Measurements from ENCODE around the gene ZNF697.
"Not testable (repeated sequence)": the region's sequence is repeated elsewhere in the genome, so short reads cannot be mapped to it uniquely, and the experiment has no call there.

Gene ZNF697

GRCh38 chr1:119602169-119602568 is 45.9 kb downstream of the ZNF697 start:
- DNase-seq (ENCODE audit: low read depth): no peak

DNA sequence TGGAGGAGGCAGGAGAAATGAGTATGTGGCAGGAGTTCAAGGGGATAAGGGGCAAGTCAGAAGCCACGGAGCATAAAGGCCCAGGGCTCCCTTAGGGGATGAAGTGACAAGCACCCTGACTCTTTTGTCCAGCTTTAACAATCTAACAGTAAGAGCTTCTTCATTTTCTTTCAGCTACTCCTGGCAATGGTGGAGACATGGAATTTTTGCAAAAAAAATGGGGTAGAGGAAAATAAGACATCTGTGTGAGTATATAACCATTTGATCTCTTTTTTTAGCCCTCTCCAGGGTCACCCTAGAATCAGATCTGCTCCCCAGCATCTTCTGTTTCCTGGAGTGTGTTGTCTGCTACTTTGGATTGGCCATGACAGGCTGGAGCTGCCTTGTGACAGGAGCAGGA is 47.1 kb downstream of the ZNF697 start:
- DNase-seq (ENCODE audit: low read depth): no peak

DNA sequence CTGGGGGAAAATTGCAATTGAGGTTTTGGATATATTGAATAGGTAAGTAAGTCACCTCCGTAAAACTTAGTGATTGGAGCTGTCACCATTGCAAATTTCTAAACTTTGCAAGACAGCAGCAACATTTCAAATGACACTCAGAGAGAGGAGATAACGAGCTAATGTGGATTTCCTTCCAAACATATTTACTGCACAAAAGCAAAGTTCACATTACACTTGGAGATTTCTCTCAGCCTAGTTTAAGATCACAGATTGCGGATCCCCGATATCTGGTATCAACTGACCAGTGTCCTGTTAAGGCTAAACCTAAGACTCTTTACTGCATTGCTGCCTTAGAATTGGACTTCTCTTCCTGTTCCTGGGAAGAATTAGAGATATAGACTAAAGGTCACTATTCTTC is 47.5 kb downstream of the ZNF697 start:
- no peak for DNase-seq (ENCODE audit: low read depth)

DNA sequence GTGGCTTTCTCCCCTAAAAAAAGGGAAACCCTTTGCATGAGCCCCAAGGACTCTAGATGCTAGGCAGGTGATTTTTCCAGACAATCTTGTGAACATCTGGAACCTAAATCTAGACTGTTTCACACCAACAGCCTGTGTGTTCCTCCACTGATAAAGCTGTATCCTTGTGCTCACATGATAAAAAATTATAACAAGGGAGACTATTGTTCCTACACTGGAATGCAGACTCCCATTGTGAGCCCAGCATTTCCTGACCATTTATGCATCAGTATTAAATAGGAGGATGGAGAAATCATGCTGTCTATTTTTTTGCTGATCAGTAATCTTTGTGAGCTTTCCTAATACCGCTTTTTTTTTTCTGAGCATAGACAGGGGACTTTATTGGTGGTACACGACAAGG is 52.5 kb downstream of the ZNF697 start:
- DNase-seq (ENCODE audit: low read depth): no peak

DNA sequence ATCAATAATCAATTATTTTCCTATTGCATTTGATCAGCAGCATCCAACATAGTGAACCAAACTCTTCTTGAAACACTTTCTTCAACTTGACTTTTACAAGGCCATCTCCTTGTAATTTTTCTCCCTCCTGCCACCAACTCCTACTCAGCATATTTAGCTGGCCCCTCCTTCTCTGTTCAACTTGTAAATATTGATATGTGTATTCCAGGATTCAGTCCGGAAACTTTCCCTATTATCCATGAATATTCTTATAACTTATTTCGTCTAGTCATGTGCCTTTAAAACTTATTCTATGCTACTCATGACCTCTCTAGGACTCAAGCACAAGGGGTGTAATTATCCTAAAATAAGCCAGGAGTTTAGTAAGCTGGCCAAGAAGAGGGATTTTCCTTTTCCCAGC is 52.9 kb downstream of the ZNF697 start:
- no peak for DNase-seq (ENCODE audit: low read depth)

- no peak for DNase-seq (ENCODE audit: low read depth)
Observed at GRCh38 chr1:119594376-119594775, 53.7 kb downstream of the ZNF697 start.

- no peak for DNase-seq (ENCODE audit: low read depth)
Observed at GRCh38 chr1:119593805-119594204, 54.3 kb downstream of the ZNF697 start.

DNA sequence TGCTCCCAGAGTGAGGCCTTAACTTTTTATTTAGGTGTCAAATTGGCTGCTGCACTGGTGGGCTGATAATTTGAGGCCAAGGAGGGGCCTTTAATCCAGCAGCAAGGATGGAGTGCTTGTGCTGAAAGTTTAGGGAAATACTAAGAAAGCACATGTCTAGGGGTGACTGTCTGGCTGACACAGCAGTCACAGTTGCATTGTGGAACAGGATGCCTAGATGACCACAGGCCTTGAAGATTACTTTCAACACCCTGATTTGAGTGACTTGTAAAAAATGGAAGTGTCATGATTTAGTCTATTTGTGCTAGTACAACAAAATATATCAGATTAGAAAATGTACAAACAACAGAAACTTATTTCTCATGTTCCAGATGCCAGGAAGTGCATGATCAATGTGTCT is 57.7 kb downstream of the ZNF697 start:
- DNase-seq (ENCODE audit: low read depth): no peak

- DNase-seq (ENCODE audit: low read depth): no peak
Observed at GRCh38 chr1:119588621-119589020, 59.4 kb downstream of the ZNF697 start.

DNA sequence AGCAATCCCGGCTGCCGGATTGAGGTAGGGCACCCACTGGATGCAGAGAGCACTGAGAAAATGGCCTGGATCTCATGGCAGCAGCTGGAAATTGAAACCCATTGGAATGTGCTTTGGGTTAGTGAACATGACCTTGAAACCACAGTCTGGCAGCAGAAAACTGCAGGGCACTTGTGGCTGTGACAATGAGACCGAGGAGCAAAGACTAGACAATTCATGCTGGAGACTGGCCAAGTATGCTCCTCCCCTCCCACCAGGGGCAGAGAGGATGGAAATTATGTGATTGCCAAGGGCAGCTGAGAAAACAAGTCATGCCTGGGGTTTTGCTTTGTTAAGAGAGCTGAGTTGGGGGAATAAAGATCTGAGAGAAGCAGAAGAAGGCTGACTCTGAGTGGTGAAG is 60.7 kb downstream of the ZNF697 start:
- no peak for DNase-seq (ENCODE audit: low read depth)

DNA sequence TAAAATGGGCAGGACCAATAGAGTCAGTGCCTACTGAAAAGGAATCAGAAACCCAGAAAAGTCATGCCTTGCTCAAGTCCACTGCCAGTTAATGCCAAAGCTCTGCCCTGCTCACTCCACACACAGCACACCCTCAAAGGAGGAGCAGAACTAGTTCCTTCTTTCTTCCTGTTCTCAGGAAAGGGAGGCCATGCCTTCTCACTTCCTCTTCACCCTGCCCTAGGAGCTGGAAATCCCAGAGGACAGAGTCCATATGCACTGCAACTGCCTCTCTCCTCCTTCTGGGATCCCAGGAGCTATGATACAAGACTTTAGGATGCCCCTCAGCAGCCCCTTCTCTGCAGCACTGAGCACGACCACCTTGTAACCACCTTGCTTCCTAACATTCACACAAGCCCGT is 62.3 kb downstream of the ZNF697 start:
- DNase-seq (ENCODE audit: low read depth): not testable (repeated sequence)

DNA sequence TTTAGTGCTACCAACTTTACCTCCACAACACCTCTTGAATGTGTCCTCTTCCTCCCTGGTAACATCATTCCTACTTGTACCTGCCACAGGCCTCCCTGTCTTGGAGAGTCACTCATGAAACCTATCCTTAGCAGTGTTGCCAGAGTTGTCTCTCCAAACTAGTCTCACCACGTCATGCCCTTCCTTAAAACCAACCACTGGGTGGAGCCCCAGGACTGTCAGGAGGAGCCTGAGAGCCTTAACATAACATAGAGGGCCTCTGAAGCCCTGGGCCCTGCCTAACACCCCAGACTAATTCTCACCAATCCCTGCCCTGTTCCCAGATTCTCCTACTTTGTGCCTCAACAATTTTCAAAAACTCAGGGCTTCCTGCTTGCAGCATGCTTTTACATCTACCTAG is 65.3 kb downstream of the ZNF697 start:
- DNase-seq (ENCODE audit: low read depth): no peak

DNA sequence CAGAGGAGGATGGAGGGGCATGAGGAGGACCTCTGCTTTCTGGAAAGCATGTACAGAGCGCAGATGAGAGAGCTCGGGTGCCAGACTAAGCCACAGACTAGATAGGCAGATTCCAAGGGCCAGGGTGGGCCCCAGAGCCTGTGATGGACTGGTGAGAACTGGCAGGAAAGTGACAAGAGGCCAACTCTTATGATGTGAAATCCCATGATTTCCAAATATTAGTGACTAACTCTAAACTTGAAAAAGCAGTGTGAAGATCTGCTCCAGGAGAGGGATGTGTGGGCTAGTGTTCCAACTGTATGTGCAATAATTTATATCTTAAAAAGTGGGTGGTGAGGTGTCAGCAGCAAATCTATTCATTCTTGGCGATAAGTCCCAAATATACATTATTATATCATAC is 67.0 kb downstream of the ZNF697 start:
- not testable (repeated sequence) for DNase-seq (ENCODE audit: low read depth)

DNA sequence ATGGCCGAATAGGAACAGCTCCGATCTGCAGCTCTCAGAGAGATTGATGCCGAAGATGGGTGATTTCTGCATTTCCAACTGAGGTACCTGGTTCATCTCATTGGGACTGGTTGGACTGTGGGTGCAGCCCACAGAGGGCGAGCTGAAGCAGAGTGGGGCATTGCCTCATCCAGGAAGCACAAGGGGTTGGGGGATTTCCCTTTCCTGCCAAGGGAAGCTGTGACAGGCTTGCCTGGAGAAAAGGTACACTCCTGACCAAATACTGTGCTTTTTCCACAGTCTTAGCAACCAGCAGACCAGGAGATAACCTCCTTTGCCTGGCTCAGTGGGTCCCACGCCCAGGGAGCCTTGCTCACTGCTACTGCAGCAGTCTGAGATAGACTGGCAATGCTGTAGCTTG is 74.2 kb downstream of the ZNF697 start:
- DNase-seq (ENCODE audit: low read depth): no peak

GRCh38 chr1:119569930-119570622 is 78.0 kb downstream of the ZNF697 start:
- not testable (repeated sequence) for DNase-seq (ENCODE audit: low read depth)

Data from activated T-cell treated with anti-CD3 and anti-CD28 coated beads for 1 hour (primary cell).